Endothelial cell of umbilical vein (primary cell): ENCODE data around the gene PCDH9. TPM values are rescaled to one million over a fixed set of nuclear protein-coding genes. Genes with fewer than 3 reads are reported as not detected.

Experiments
- BruUV-seq: library from RNA; stranded (reverse); fragments of 400-500 nt; replicated peaks from 2 replicates; lab custom pipeline; 2021; lab: Mats Ljungman, UMichigan
- CTCF ChIA-PET: fragments of 300-600, 350-600 bp; sonication (Branson Sonifier 250); formaldehyde crosslinking; loops from one replicate; lab custom pipeline; 2021; ENCODE audit warnings: antibody characterized with exemption, inconsistent platforms; lab: Charles Lee
- POLR2A ChIA-PET: fragments of 300-600, 350-600 bp; sonication (Branson Sonifier 250); formaldehyde crosslinking; loops from one replicate; lab custom pipeline; 2021; ENCODE audit warnings: antibody characterized with exemption, inconsistent platforms; lab: Charles Lee
- DNase-seq: peaks from one replicate; pipeline ENCODE4 v3.0.0-alpha.2; 2011; ENCODE audit warnings: low read depth, low spot score
- FAIRE-seq: peaks from 2 replicates; lab custom pipeline; 2011; peaks lifted over from hg19 to GRCh38; lab: Jason Lieb, UNC
- H2AFZ ChIP-seq: 2 replicates; pipeline ENCODE4 v1.6.0; 2012; ENCODE audit warnings: low read depth, low read length, control low read depth, inconsistent platforms
- H3K27ac ChIP-seq: 2 replicates; pipeline ENCODE4 v1.5.1; 2011; ENCODE audit warnings: low read depth, mild to moderate bottlenecking, control low read depth, low read length, moderate library complexity; ENCODE audit not compliant: insufficient read depth
- H3K27me3 ChIP-seq, 2 experiments: 2 replicates each; pipeline versions ENCODE4 v1.6.0 to v1.6.1; 2011; ENCODE audit warnings: low read length in 2 of 2, mixed read lengths in 1 of 2; ENCODE audit not compliant: control insufficient read depth in 2 of 2, insufficient read depth in 2 of 2
- H3K36me3 ChIP-seq, 2 experiments: 2 replicates in 1 of 2; 3 replicates in 1 of 2; pipeline ENCODE4 v1.5.1; 2011; ENCODE audit warnings: low read length in 2 of 2, mild to moderate bottlenecking in 1 of 2, moderate library complexity in 1 of 2; ENCODE audit not compliant: control insufficient read depth in 2 of 2, insufficient read depth in 2 of 2; ENCODE audit errors: extremely low read depth in 1 of 2
- H3K4me1 ChIP-seq: 3 replicates; pipeline ENCODE4 v1.5.1; 2011; ENCODE audit warnings: mild to moderate bottlenecking, low read length; ENCODE audit not compliant: control insufficient read depth, insufficient read depth; ENCODE audit errors: extremely low read depth
- H3K4me2 ChIP-seq: 2 replicates; pipeline ENCODE4 v1.6.1; 2011; ENCODE audit warnings: low read length, control low read depth, mixed read lengths; ENCODE audit not compliant: insufficient read depth
- H3K4me3 ChIP-seq, 3 experiments: fragments of 200-600 bp in 1 of 3; sonication (generic), shearing (Covaris generic) in 1 of 3; replicated peaks in 1 of 3; 2 replicates each; pipeline ENCODE4 v1.5.1; 2011 to 2016; ENCODE audit warnings: control low read depth in 3 of 3, low read length in 3 of 3, mild to moderate bottlenecking in 2 of 3, inconsistent platforms in 1 of 3, low read depth in 1 of 3, moderate library complexity in 1 of 3; ENCODE audit not compliant: insufficient read depth in 1 of 3
- H3K79me2 ChIP-seq: 2 replicates; pipeline ENCODE4 v1.6.0; 2012; ENCODE audit warnings: low read length, inconsistent platforms; ENCODE audit not compliant: control insufficient read depth, insufficient read depth
- H3K9ac ChIP-seq: replicated peaks from 2 replicates; pipeline ENCODE3; 2011; ENCODE audit warnings: low read length, control low read depth; ENCODE audit not compliant: insufficient read depth; ENCODE audit errors: extremely low read depth
- H3K9me1 ChIP-seq: replicated peaks from 3 replicates; pipeline ENCODE4 v1.6.0; 2011; ENCODE audit warnings: mild to moderate bottlenecking, low read length; ENCODE audit not compliant: control insufficient read depth, insufficient read depth; ENCODE audit errors: extremely low read depth
- H3K9me3 ChIP-seq: replicated peaks from 2 replicates; pipeline ENCODE4 v1.5.1; 2012; ENCODE audit warnings: low read length, inconsistent platforms; ENCODE audit not compliant: control insufficient read depth, insufficient read depth
- H4K20me1 ChIP-seq: replicated peaks from 2 replicates; pipeline ENCODE3; 2011; ENCODE audit warnings: mild to moderate bottlenecking, low read length; ENCODE audit not compliant: control insufficient read depth, insufficient read depth; ENCODE audit errors: extremely low read depth
- CTCF ChIP-seq, 2 donors: IDR thresholded peaks; 1 replicate in 1 of 2; 2 replicates in 1 of 2; pipeline ENCODE4 v1.5.1; 2011; ENCODE audit warnings: low read length in 2 of 2, mild to moderate bottlenecking in 2 of 2, moderate library complexity in 2 of 2, control low read depth in 1 of 2, inconsistent platforms in 1 of 2, low read depth in 1 of 2; ENCODE audit not compliant: insufficient read depth in 1 of 2; ENCODE audit errors: extremely low read depth in 1 of 2
- EZH2 ChIP-seq: IDR thresholded peaks from 2 replicates; pipeline ENCODE4 v1.6.1; 2012; ENCODE audit warnings: borderline replicate concordance, low read depth, mild to moderate bottlenecking, moderate library complexity, low read length, inconsistent platforms; ENCODE audit not compliant: severe bottlenecking
- FOS ChIP-seq: IDR thresholded peaks from 2 replicates; pipeline ENCODE4 v1.6.1; 2011; ENCODE audit warnings: mild to moderate bottlenecking, low read length, moderate library complexity, borderline replicate concordance; ENCODE audit not compliant: insufficient read depth
- GATA2 ChIP-seq: IDR thresholded peaks from 2 replicates; pipeline ENCODE4 v1.7.0; 2011; ENCODE audit warnings: low read depth, mild to moderate bottlenecking, moderate library complexity, mixed read lengths, low read length; ENCODE audit not compliant: insufficient read length, insufficient read depth
- JUN ChIP-seq: IDR thresholded peaks from 2 replicates; pipeline ENCODE4 v1.6.1; 2011; ENCODE audit warnings: borderline replicate concordance, low read depth; ENCODE audit not compliant: insufficient read length, insufficient read depth
- MAX ChIP-seq: IDR thresholded peaks from 2 replicates; pipeline ENCODE4 v1.6.1; 2011; ENCODE audit not compliant: insufficient read depth, insufficient read length
- MYC ChIP-seq: IDR thresholded peaks from one replicate; pipeline ENCODE4 v1.6.1; 2011; ENCODE audit warnings: mild to moderate bottlenecking, low read depth, low read length
- POLR2A ChIP-seq: IDR thresholded peaks from 2 replicates; pipeline ENCODE4 v1.6.1; 2012; ENCODE audit warnings: low read depth, mild to moderate bottlenecking, control low read depth, low read length
- POLR2AphosphoS5 ChIP-seq: IDR thresholded peaks from 2 replicates; pipeline ENCODE4 v1.6.1; 2012; ENCODE audit warnings: low read depth, mild to moderate bottlenecking, control low read depth, low read length, moderate library complexity; ENCODE audit not compliant: insufficient read depth
- dilution Hi-C: fragments of 300-500 bp; cut with MboI; formaldehyde crosslinking; loops from one replicate; pipeline ENCODE4 v1.15.0; 2019; ENCODE audit warnings: low sequenced_read_pairs; ENCODE audit not compliant: extremely low pct_ligation_motif_present
- intact Hi-C: fragments of 100-400 bp; cut with micrococcal nuclease; formaldehyde crosslinking; loops from one replicate; pipeline ENCODE4 v1.10.0; 2022
- polyA plus RNA-seq, 4 experiments: library from polyadenylated mRNA; depleted of rRNA in 3 of 4; stranded (reverse) in 3 of 4; unstranded in 1 of 4; fragments of >200 nt; gene quantifications; 2 replicates each; pipeline versions ENCODE4 v1.2.1 to v1.2.3, GENCODE V29; 2011 to 2012; ENCODE audit warnings: missing spikeins in 1 of 4
- total RNA-seq: library from RNA; stranded (reverse); gene quantifications from 2 replicates; pipeline ENCODE4 v1.2.3, GENCODE V29; 2021

The PCDH9 gene
- total and polyA plus RNA-seq, 2 donors (not counting 3 experiments of a cell fraction or from before 2014, with no cell fraction given): 1.1 to 5.2 TPM

GRCh38 chr13:66847541-66847940, 382.6 kb downstream of the PCDH9 start:
- FAIRE-seq (no peak), DNase-seq (no peak)
- no TSS peak for BruUV-seq
- no peaks in the 10 kb centered on the region for H3K79me2 ChIP-seq
- no peaks in the 10 kb centered on the region for H4K20me1 ChIP-seq
- H3K4me1 ChIP-seq: no peaks in the 10 kb centered on the region
- ChIA-PET CTCF (interaction anchor here (1.4 kb wide), 1 partner anchor 13 kb away, joined by 3 read pairs; no protein-coding TSS in a partner anchor), POLR2A (no interaction called here)
- H3K27ac ChIP-seq: no peak overlapping the region
- no peaks in the 10 kb centered on the region for H3K27me3 ChIP-seq
- no peaks in the 10 kb centered on the region for H3K36me3 ChIP-seq
- H3K4me2 ChIP-seq: no peak overlapping the region
- intact Hi-C loops: no loop called here
- dilution Hi-C loops: no loop called here
- H3K4me3 ChIP-seq: no peak overlapping the region
- H2AFZ ChIP-seq: no peak overlapping the region
- no peaks in the 10 kb centered on the region for H3K9me3 ChIP-seq
- TF ChIP-seq FOS (no peak), POLR2A (no peak), MAX (no peak), JUN (no peak), CTCF (IDR thresholded peaks at IDR 0.05; ENCODE audit: extremely low read depth in 1 of 2, insufficient read depth in 1 of 2, low read depth in 1 of 2, low read length in 2 of 2) (no peak), EZH2 (no peak), MYC (no peak), POLR2AphosphoS5 (no peak), GATA2 (no peak)
- H3K9me1 ChIP-seq: no peaks in the 10 kb centered on the region
- no peak overlapping the region for H3K9ac ChIP-seq
